SH-SY5Y (cell line): ENCODE data around the gene SHROOM4.

Experiments used
- GATA2 ChIP-seq: IDR thresholded peaks from 2 replicates; pipeline ENCODE4 v1.6.1; 2011; ENCODE audit warnings: mild to moderate bottlenecking, low read depth, low read length
- GATA3 ChIP-seq: IDR thresholded peaks from 2 replicates; pipeline ENCODE4 v1.6.1; 2011; ENCODE audit warnings: low read depth, mild to moderate bottlenecking, low read length, moderate library complexity

- TF ChIP-seq GATA2, result no peak
- TF ChIP-seq GATA3, result no peak
These were observed 44.6 kb upstream of the SHROOM4 start for GRCh38 chrX:50858548-50858947.
